HG03045 (cell line): ENCODE data around the gene NFKBIE.
A peak's percentile ranks its signal among the peaks of the same experiment; 100 is the strongest.

Experiments used
- ATAC-seq: cut with Tn5 transposase; IDR thresholded peaks from one replicate; pipeline ENCODE4 v1.9.1; 2021; ENCODE audit warnings: mild to moderate bottlenecking, moderate library complexity; ENCODE audit not compliant: unreplicated experiment

Gene NFKBIE

DNA sequence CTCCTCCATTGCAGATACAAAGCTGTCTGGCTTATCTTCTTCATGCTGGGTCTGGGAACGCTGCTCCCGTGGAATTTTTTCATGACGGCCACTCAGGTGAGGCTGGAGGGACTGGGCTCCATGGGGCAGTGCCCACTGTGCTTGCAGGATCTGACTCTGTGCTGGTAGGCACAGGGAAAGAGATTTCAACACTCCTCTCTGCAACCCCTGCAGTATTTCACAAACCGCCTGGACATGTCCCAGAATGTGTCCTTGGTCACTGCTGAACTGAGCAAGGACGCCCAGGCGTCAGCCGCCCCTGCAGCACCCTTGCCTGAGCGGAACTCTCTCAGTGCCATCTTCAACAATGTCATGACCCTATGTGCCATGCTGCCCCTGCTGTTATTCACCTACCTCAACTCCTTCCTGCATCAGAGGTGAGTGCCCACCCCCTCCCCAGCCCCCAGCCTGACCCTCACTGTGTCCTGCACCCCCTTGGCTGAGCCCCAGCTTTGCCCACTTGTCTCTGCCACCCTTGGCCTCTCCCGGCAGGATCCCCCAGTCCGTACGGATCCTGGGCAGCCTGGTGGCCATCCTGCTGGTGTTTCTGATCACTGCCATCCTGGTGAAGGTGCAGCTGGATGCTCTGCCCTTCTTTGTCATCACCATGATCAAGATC is 35.8 kb downstream of the NFKBIE start:
- no peak for ATAC-seq

DNA sequence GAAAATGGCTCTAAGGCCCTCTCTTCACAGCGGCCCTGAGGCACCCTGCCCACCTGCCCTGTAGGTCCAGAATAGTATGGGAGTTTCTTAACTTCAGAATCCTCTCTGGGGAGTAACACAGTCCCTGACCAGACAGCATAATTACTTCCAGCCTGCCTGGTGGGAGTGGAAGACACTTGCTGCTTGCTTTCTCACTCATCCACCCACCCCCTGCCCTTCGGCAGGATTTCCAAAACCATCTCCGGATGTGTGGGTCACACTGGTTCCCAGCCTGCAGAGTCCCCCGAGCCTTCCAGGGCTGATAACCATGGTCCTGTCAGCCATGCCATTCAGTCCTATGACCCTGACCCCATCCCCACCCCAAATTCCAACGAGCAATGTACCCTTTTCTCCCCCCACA is 36.5 kb downstream of the NFKBIE start:
- ATAC-seq: no peak

DNA sequence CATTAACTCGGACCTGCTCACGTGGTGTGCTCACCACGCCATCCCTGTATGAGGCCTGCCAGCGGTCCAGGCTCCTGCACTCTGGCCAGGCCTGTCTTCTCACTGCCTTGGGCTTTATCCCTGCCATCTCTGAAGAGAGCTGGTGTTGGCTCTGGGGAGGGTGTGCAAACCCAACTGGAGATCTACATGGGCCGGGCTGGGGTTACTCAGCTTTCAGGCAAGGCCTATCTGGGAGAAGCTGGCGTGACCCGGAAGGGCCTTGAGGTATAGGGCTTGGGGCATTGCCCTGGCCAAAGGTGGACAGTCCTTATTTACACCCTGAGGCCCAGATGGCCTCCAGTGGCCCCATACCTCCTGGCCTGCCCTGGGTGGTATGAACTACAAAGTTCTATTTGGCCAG is 36.9 kb downstream of the NFKBIE start:
- no peak for ATAC-seq

DNA sequence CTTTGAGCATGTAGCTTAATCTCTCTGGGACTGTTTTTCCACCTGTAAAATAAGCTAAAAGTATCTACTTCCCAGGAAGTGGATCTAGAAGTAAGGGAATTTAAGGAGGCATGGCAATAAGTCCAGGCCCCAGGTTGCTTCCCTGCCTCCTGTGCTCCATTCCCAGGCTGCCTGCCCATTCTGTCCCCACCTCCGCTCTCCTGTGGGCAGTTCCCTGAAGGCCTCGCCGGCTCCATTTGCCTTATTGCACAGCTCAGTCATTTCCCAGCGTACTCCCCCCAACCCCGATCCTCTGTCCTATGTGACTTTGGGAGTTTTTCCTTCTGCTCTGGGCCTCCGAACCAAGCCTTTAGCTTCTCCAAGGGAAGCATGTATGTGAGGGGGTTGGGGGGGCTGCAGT is 37.3 kb downstream of the NFKBIE start:
- ATAC-seq: no peak

DNA sequence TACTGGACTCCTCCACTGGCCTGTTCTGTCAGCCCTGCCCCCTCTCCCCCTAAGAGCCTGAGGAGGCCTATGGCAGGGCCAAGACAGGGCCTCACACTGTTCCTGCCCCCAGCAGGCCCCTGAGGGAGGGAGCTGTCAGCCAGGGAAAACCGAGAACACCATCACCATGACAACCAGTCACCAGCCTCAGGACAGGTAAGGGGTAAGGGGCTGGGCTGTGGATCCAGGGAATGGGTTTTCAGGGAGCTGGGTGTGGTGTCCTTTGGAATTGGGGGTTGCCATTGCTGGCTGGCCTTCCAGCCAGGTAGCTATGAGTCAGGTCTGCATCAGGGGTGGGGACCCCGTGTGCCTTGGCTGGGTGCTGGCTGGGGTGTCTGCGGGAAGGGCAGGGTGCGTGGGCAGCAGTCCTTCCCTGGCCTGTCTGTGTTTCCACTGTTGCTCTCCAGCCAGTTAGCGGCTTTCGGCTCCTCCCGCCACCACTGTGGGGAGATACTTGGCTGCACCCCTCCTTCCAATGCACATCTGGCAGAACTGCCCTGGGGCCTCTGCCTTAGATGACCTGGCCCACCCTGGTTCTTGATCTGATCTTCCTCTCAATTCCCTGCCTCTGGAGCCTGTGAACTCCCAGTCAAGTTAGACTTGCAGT is 38.1 kb downstream of the NFKBIE start:
- ATAC-seq: no peak

DNA sequence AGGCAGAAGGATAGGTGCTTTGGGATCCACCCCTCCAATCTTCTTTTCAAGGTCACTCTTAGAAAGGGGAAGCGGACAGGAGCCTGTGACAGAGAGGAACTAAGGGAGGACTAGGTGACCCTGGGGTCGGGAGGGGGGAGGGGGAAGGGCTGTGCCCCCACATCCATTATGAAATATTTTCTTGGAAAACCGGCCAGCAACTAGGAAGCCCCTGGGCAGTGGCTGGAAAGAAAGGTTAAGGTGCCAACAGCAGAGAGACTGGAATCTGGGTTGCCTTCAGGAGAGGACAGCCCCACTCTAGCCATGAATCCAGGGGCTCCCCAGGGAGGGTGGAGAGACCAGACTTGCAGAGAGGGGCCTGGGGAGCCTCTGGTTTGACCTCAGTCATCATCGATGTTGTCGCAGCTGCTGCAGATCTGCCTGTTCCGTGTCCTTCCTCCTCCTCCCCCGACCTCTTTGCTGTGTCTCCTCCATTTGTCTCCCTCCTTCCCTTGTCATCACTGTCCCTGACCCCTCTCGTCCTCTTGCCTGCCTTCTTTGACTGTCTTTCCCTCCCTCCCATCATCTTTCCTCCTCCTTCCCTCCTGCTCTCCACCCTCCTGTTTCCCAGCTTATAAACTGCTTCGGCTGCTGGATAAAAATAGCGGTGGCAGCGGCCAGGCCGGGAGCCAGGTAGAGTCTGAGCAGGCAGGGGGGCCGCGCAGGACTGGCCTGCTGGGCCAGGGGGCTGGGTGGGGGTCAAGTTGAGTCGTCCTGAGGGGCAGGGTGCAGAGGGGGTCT is 38.8 kb downstream of the NFKBIE start:
- ATAC-seq: no peak

DNA sequence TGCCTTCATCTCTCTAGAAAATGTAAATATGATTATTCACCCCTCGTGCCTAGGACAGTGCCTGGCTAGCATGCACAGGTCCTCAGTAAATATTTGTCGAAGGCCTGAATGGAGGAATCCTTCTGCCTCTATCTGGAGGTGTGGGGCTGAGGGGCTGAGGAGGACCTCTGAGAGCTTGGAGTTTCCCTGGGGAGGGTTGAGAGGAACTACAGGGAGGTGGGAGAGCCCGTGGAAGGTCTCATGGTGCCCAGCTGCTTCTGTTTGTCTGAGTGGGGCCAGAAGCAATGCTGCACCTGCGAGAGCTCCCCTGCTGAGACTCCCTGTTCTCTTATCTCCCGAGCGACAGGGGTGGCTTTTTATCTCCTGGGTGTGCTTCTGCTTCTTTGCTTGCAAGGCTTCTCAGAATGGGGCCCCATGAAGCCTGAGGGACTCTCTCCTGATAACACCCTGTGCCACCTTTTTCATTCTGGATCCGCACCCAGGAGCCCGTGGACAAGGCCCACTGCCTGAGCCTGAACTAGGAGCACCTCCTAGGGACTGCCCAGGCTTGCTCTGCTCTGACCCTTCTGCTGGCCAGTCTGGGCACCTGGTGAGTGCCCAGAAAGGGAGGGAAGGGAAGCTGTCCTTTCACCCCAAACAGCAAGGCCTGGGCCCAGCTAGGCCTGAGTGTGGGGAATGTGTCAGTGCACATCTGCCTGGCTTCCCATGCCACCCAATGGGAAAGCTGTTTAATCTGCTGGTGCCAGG is 39.6 kb downstream of the NFKBIE start:
- ATAC-seq: no peak

DNA sequence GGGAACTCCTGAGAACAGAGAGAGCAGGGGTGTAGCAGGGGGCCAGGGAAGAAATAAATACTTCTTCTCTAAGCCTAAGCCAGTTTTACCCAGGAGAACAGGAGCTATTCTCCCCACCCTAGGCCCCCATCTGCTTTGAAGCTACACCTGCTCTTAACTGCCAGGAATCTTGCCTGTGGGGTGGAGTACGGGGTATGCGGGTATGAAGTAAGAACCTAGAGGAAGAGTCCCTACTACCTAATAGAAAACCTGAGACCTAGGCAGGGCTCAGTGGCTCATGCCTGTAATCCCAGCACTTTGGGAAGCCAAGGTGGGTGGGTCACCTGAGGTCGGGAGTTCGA is 40.4 kb downstream of the NFKBIE start:
- no peak for ATAC-seq

DNA sequence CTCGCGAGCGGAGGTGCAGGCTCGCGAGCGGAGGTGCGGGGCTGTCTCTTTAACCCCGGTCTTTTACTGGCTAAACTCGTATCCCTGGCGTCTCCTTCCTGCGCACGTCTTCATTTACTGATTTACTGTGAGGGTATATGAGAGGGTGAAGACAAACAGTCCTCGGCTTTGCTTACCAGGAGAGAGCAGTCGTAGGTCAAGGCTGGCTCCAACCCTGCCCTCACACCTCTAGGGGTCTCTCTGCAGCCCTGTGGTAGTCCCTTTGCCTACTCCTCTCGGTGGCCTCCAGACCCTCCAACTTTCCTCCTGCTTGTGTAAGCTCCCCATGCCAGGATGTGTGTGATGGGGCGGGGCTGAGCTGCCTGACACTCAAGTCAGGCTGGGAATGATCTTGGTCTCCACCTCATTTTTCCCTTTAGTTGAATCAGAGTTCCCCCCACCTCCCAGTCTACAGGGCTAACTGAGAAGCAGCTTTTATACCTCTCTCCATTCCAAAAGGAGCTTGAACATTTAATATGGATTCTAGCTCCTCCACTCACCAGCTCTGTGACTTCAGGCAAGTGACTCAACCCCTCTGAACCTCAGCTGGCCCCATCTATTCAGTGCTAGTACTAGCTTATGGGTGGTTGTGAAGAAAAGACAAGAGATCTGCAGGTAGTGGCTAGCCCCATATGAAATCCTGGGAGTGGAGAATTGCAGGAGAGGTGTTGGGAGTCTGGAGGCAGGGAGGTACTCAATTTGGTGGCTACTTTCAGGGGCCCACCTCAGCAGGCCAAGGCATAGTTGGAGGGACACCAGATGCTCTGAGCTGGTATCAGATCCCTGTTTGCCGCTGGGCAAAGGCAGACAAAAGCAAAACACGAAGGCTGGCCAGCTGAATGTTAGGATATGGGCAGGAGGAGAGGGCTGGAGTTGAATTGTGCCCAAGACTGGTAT is 41.1 kb downstream of the NFKBIE start:
- ATAC-seq: no peak

DNA sequence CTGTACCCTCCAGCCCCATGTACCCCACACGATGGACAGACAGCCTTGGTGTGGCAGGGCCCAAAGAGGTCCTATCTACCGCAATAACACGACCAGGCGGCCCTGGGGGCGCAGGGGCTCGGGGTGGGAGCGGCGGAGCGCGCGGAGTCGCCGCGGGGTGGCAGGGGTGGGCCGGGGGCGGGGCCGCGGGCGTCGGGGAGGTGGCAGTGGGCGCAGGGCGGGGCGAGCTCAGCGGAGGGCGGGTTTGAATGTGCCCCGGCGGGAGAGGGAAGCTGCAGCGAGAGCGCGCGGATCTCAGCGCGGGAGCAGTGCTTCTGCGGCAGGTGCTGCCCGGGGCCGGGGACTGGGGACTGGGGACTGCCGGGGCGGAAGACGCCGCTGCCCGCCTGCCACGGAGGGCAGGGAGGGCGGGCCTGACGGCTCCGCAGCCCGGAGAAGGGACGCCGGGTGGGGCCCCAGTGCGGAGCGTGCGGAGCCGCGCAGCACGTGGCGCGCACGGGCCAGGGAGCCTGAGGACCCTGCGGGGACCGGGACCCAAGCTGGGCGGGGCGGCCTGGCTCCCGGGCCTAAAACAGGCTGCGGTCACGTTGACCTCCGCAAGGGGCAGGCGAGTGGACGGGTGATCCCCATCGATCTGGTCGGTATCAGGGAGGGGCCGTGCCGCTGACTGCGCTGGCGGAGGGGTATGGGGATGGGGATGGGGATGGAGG is 41.9 kb downstream of the NFKBIE start, which contains the start of gene SLC29A1:
TSS of gene SLC29A1 (plus strand) at position 277 of the 710 bp plus-strand sequence. CDS start 3,719 bp downstream, outside the sequence.
- ATAC-seq: peak; percentile 56

DNA sequence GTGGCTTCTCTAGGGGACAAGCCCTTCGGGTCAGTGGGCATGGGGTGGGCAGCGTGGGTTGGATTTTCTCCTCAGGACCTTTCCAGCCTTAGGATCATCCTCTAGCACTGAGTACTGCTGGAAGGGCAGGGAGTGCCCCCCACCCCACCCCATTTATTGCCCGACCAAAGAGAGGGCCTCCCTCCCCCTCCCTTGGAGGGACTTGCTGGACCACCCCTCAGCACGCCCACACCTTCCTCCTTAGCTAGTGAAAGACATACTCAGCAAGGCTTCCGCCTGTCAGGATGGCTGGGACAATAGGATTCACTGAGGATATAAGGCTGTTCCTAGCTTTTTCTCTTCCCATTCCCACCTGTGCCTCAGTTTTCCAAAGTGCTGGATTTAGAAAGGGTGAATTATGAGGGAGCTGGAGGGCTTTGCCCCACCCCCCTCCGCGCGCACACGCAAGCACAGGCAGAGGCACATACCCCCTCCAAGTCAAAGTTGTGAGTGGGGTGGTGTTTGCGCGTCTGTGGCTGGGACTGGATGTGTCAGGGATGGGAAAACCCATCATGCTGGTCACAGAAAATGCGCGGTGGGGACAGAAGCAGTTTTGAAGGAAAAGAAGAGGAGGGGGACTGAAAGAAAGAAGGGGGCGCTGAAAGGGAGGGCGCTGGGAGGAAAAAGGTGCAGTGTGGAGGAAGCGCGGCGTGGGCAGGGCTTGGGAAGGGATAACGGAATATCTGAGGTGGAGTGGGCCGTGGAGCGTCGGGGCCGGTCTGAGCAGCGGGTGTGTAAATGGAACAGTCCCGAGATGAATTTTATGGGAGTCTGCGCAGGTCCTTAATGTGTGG is 42.6 kb downstream of the NFKBIE start:
- no peak for ATAC-seq

DNA sequence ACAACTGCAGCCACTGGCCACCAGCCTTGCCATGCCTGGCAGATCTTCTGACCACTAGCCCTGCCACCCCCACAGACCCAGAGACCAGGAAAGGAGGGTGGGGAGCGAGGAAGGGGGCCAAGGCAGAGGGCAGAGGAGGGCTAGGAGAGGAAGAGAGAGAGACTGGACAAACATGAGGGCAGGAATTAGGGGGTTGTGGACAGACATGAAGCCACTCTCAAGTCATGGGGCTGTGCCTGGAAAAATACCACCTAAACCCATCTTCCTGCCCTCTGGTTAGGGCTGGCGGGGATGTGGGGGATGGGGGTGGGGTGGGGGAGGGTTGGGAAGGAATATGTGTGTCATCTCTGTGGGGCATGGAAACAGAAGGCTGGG is 43.4 kb downstream of the NFKBIE start:
- no peak for ATAC-seq

DNA sequence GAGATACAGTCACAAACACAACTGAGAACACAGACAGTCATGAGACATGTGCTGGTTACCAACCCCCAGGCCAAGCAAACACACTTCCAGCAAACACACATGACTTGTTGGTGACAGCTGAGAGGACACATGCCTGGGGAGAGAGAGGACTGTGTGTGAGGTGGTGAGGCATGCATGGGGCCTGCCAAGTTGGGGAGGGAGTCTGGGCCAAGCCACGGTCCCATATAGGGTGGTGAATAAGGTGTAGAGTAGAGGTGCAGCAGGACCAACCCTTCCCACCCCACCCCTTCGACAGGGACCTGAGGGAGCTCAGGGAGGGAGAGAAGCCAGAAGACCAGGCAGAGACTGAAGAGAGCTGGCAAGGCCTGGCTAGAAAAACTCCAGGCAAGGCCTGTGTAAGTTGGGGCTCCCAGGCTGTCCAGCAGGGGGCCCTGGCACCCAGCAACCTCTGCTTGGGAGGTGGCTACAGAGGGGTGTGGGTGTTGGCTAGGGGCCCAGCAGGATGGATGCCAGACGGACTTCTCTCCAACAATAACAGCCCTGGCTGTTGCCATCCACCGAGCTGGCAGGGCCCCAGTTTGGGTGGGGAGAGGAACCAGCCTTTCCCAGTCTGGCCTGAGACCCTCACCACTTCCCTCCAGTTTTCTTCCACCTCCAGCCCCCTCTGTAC is 43.9 kb downstream of the NFKBIE start:
- no peak for ATAC-seq

DNA sequence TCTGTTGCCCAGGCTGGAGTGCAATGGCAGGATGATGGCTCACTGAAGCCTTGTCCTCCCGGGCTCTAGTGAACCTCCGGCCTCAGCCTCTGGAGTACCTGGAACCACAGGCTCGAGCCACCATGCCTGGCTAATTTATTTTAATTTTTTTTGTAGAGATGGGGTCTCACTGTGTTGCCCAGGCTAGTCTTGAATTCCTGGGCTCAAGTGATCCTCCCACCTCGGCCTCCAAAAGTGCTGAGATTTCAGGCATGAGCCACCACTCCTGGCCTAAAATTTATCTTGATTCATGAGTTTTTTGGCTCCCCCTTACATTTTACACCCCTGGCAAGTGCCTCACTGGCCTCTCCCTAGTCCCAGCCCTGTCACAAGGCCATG is 44.4 kb downstream of the NFKBIE start:
- ATAC-seq: no peak

DNA sequence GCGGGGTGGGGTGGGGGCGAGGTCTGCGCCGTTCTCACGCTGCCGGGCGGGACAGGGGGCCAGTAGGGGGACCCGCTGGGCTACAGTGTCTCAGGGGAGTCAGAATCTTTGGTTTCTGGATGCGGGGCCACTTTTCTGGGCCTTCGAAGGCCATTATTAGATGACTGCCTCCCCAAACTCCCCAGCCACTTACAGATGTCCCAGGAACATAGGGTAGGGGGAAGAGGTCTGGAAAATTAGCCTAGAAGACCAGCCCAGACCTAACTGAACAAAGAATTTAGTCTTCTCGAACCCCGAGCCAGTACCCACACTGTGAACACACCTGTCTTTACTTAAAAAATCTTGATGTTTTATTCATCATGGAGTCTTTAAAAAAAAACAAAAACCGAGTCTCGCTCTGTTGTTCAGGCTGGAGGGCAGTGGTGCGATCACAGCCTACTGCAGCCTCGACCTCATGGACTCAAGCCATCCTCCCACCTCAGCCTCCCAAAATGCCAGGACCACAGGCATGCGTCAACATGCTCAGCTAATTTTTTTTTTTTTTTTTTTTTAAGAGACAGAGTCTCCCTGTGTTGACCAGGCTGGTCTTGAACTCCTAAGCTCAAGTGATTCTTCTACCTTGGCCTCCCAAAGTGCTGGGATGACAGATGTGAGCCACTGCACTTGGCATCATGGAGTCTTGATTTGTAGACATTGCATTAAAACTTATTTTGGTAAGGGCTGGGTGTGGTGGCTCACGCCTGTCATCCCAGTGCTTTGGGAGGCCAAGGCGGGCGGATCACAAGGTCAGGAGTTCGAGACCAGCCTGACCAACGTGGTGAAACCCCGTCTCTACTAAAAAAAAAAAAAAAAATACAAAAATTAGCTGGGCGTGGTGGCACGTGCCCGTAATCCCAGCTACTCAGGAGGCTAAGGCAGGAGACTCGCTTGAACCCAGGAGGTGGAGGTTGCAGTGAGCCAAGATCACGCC is 45.3 kb downstream of the NFKBIE start:
- ATAC-seq: no peak

DNA sequence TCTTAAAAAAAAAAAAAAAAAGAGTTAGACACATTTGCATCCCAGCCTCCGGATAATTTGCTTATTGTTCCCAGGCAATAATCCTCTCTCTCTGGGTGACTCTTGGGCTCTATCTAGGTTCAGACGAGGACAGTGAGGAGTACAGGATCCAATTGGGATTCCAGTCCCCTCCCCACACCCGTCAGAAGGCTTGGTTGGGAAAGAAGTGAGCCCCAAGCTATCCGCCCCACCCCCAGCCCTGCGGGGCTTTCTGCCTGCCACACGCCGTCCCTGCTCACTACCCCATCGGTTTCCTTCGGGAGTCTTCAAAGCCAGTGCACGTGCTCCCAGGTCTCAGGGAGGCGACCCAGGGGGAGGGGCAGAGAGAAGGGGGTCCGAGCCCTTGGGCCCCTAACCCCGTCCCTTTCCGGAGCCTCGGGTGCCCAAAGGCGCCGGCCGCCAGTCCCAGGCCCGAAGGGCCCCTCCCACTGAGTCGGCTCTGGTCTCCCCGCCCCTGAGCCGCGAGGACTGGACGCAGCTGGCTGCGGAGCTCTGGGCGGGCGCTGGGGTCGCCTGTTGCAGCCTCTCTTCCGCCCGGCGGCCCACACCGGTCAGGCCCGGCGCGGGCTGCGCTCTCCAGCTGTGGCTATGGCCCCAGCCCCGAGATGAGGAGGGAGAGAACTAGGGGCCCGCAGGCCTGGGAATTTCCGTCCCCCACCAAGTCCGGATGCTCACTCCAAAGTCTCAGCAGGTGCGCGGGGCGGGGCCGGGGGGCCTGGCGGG is 46.1 kb downstream of the NFKBIE start:
- peak; percentile 51 for ATAC-seq
